Activated CD4-positive, alpha-beta memory T cell treated with anti-CD3 and anti-CD28 coated beads for 36 hours (primary cell): ENCODE data around the gene MAPK1. TPM values are rescaled to one million over a fixed set of nuclear protein-coding genes. Genes with fewer than 3 reads are reported as not detected.
"Not testable (repeated sequence)": the region's sequence is repeated elsewhere in the genome, so short reads cannot be mapped to it uniquely, and the experiment has no call there.

Source experiments
- CTCF ChIA-PET: fragments of 350-600 bp; sonication (Branson Sonifier 250); formaldehyde crosslinking; loops from one replicate; lab custom pipeline; 2021; ENCODE audit warnings: antibody characterized with exemption, inconsistent platforms; lab: Charles Lee
- POLR2A ChIA-PET: fragments of 350-600 bp; sonication (Branson Sonifier 250); formaldehyde crosslinking; loops from one replicate; lab custom pipeline; 2021; ENCODE audit warnings: antibody characterized with exemption; lab: Charles Lee
- DNase-seq: peaks from one replicate; pipeline ENCODE4 v3.0.0-alpha.2; 2020
- H3K27ac Mint-ChIP-seq: one replicate; pipeline ENCODE4 v1.8.0; 2021; ENCODE audit warnings: mixed read lengths
- H3K27me3 Mint-ChIP-seq: one replicate; pipeline ENCODE4 v1.8.0; 2021; ENCODE audit warnings: mixed read lengths
- H3K36me3 Mint-ChIP-seq: one replicate; pipeline ENCODE4 v1.8.0; 2021; ENCODE audit warnings: mixed read lengths
- H3K4me1 Mint-ChIP-seq: one replicate; pipeline ENCODE4 v1.8.0; 2021; ENCODE audit warnings: low read depth, mixed read lengths
- H3K4me3 Mint-ChIP-seq: one replicate; pipeline ENCODE4 v1.8.0; 2021; ENCODE audit warnings: mild to moderate bottlenecking, mixed read lengths
- H3K9me3 Mint-ChIP-seq: one replicate; pipeline ENCODE4 v1.8.0; 2021; ENCODE audit warnings: mixed read lengths
- intact Hi-C: fragments of 100-400 bp; cut with micrococcal nuclease; formaldehyde crosslinking; loops from one replicate; pipeline ENCODE4 v1.15.1; 2023
- total RNA-seq, 2 experiments: library from RNA; stranded (reverse); gene quantifications; one replicate each; pipeline ENCODE4 v1.2.3, GENCODE V29; 2021

MAPK1 gene
- total RNA-seq, 2 experiments from 2014 or later: 70.2 to 75.6 TPM

- H3K27me3 Mint-ChIP-seq: no peaks in the 10 kb centered on the region
- H3K27ac Mint-ChIP-seq: no peak overlapping the region
- no peak overlapping the region for H3K4me3 Mint-ChIP-seq
- intact Hi-C loops: no loop called here
- ChIA-PET CTCF (interaction anchor here (0.6 to 1.3 kb wide), 2 partner anchors 77 to 778 kb away, joined by 3 to 4 read pairs; no protein-coding TSS in a partner anchor), POLR2A (interaction anchor here (1.1 kb wide), 1 partner anchor 14 kb away, joined by 4 read pairs; no protein-coding TSS in a partner anchor)
- peaks cover 81% of the 10 kb centered on the region for H3K4me1 Mint-ChIP-seq
- H3K9me3 Mint-ChIP-seq: no peaks in the 10 kb centered on the region
- DNase-seq: no peak
- H3K36me3 Mint-ChIP-seq: peaks cover 10% of the 10 kb centered on the region
Measured at GRCh38 chr22:21860491-21861039, 6.9 kb downstream of the MAPK1 start.

GRCh38 chr22:21858025-21858764 is 9.2 kb downstream of the MAPK1 start:
- ChIA-PET POLR2A (interaction anchor here (1.1 to 1.7 kb wide), 4 partner anchors 9 to 91 kb away, joined by 3 to 6 read pairs (median 5); partner anchors contain the start of gene MAPK1), CTCF (interaction anchor here (0.8 to 1.2 kb wide), 2 partner anchors 9 to 19 kb away, joined by 3 to 4 read pairs; partner anchors contain the start of gene MAPK1)
- no peak overlapping the region for H3K4me3 Mint-ChIP-seq
- H3K36me3 Mint-ChIP-seq: peaks cover 8% of the 10 kb centered on the region
- intact Hi-C loops: no loop called here
- no peak overlapping the region for H3K27ac Mint-ChIP-seq
- no peaks in the 10 kb centered on the region for H3K9me3 Mint-ChIP-seq
- no peaks in the 10 kb centered on the region for H3K27me3 Mint-ChIP-seq
- H3K4me1 Mint-ChIP-seq: peaks cover 81% of the 10 kb centered on the region
- no peak for DNase-seq

GRCh38 chr22:21857481-21857914 is 9.9 kb downstream of the MAPK1 start:
- H3K27ac Mint-ChIP-seq: no peak overlapping the region
- no peaks in the 10 kb centered on the region for H3K27me3 Mint-ChIP-seq
- H3K4me1 Mint-ChIP-seq: peaks cover 80% of the 10 kb centered on the region
- H3K4me3 Mint-ChIP-seq: no peak overlapping the region
- H3K36me3 Mint-ChIP-seq: peaks cover 7% of the 10 kb centered on the region
- no peak for DNase-seq
- intact Hi-C loops: loop anchor here (1.0 kb wide), 1 partner anchor 9 kb away; no protein-coding TSS in a partner anchor
- ChIA-PET CTCF (interaction anchor here (1.2 kb wide), 1 partner anchor 10 kb away, joined by 4 read pairs; the partner anchor contains the start of gene MAPK1), POLR2A (interaction anchor here (0.8 to 1.7 kb wide), 5 partner anchors 10 to 94 kb away, joined by 3 to 6 read pairs (median 4); partner anchors contain the start of gene MAPK1)
- H3K9me3 Mint-ChIP-seq: no peaks in the 10 kb centered on the region

GRCh38 chr22:21856868-21857267 is 10.6 kb downstream of the MAPK1 start:
- Mint-ChIP-seq H3K27me3 (no peaks in the 10 kb centered on the region), H3K36me3 (peaks cover 7% of the 10 kb centered on the region), H3K9me3 (no peaks in the 10 kb centered on the region), H3K27ac (no peak overlapping the region), H3K4me1 (peaks cover 82% of the 10 kb centered on the region), H3K4me3 (no peak overlapping the region)
- ChIA-PET CTCF (no interaction called here), POLR2A (interaction anchor here (0.8 to 1.7 kb wide), 4 partner anchors 11 to 93 kb away, joined by 3 to 6 read pairs (median 4); partner anchors contain the start of gene MAPK1)
- intact Hi-C loops: loop anchor here (1.0 kb wide), 1 partner anchor 9 kb away; no protein-coding TSS in a partner anchor
- no peak for DNase-seq

GRCh38 chr22:21856197-21856596 is 11.2 kb downstream of the MAPK1 start:
- H3K36me3 Mint-ChIP-seq: peaks cover 7% of the 10 kb centered on the region
- no peaks in the 10 kb centered on the region for H3K27me3 Mint-ChIP-seq
- H3K27ac Mint-ChIP-seq: no peak overlapping the region
- H3K9me3 Mint-ChIP-seq: no peaks in the 10 kb centered on the region
- no peak for DNase-seq
- intact Hi-C loops: no loop called here
- ChIA-PET POLR2A (interaction anchor here (1.1 kb wide), 1 partner anchor 11 kb away, joined by 3 read pairs; the partner anchor contains the start of gene MAPK1), CTCF (interaction anchor here (0.7 kb wide), 1 partner anchor 96 kb away, joined by 3 read pairs; the partner anchor contains the start of gene PPM1F)
- peaks cover 81% of the 10 kb centered on the region for H3K4me1 Mint-ChIP-seq
- no peak overlapping the region for H3K4me3 Mint-ChIP-seq

- ChIA-PET POLR2A (interaction anchor here (0.9 kb wide), 1 partner anchor 11 kb away, joined by 3 read pairs; no protein-coding TSS in a partner anchor), CTCF (interaction anchor here (0.7 kb wide), 1 partner anchor 97 kb away, joined by 3 read pairs; the partner anchor contains the start of gene PPM1F)
- no peak overlapping the region for H3K4me3 Mint-ChIP-seq
Measured at GRCh38 chr22:21855676-21856075, 11.8 kb downstream of the MAPK1 start.

GRCh38 chr22:21850660-21851059 is 16.8 kb downstream of the MAPK1 start:
- Mint-ChIP-seq H3K4me3 (no peak overlapping the region), H3K27ac (no peak overlapping the region), H3K36me3 (peaks cover 10% of the 10 kb centered on the region), H3K27me3 (no peaks in the 10 kb centered on the region), H3K9me3 (no peaks in the 10 kb centered on the region), H3K4me1 (peaks cover 67% of the 10 kb centered on the region)
- no peak for DNase-seq
- intact Hi-C loops: no loop called here
- ChIA-PET CTCF (no interaction called here), POLR2A (no interaction called here)

More at GRCh38 chr22:21855676-21856075, 11.8 kb downstream of the MAPK1 start:
- no peak for DNase-seq
- H3K4me1 Mint-ChIP-seq: peaks cover 79% of the 10 kb centered on the region
- intact Hi-C loops: no loop called here
- H3K27me3 Mint-ChIP-seq: no peaks in the 10 kb centered on the region
- H3K36me3 Mint-ChIP-seq: peaks cover 7% of the 10 kb centered on the region
- no peak overlapping the region for H3K27ac Mint-ChIP-seq
- H3K9me3 Mint-ChIP-seq: no peaks in the 10 kb centered on the region

- Mint-ChIP-seq H3K27ac (no peak overlapping the region), H3K4me3 (no peak overlapping the region), H3K9me3 (no peaks in the 10 kb centered on the region), H3K4me1 (peaks cover 63% of the 10 kb centered on the region), H3K27me3 (no peaks in the 10 kb centered on the region), H3K36me3 (peaks cover 10% of the 10 kb centered on the region)
- no peak for DNase-seq
- CTCF ChIA-PET: no interaction called here
- intact Hi-C loops: no loop called here
- POLR2A ChIA-PET: no interaction called here
Measured at GRCh38 chr22:21849489-21849888, 18.0 kb downstream of the MAPK1 start.

GRCh38 chr22:21848057-21848456 is 19.4 kb downstream of the MAPK1 start:
- H3K27ac Mint-ChIP-seq, POLR2A ChIA-PET, H3K36me3 Mint-ChIP-seq, H3K27me3 Mint-ChIP-seq, CTCF ChIA-PET, H3K9me3 Mint-ChIP-seq, DNase-seq, H3K4me3 Mint-ChIP-seq, intact Hi-C loops: not testable (repeated sequence)
- peaks cover 63% of the 10 kb centered on the region for H3K4me1 Mint-ChIP-seq

- CTCF ChIA-PET: no interaction called here
- DNase-seq: no peak
- Mint-ChIP-seq H3K36me3 (peaks cover 3% of the 10 kb centered on the region), H3K27ac (no peak overlapping the region), H3K9me3 (no peaks in the 10 kb centered on the region), H3K27me3 (no peaks in the 10 kb centered on the region), H3K4me1 (peaks cover 46% of the 10 kb centered on the region), H3K4me3 (no peak overlapping the region)
- POLR2A ChIA-PET: interaction anchor here (0.6 kb wide), 2 partner anchors 14 to 55 kb away, joined by 4 read pairs; no protein-coding TSS in a partner anchor
- intact Hi-C loops: no loop called here
Measured at GRCh38 chr22:21845558-21846453, 21.6 kb downstream of the MAPK1 start.

GRCh38 chr22:21842946-21843345 is 24.5 kb downstream of the MAPK1 start:
- Mint-ChIP-seq H3K4me1 (peaks cover 37% of the 10 kb centered on the region), H3K4me3 (no peak overlapping the region), H3K36me3 (peaks cover under 1% of the 10 kb centered on the region), H3K9me3 (no peaks in the 10 kb centered on the region), H3K27me3 (no peaks in the 10 kb centered on the region), H3K27ac (no peak overlapping the region)
- ChIA-PET CTCF (no interaction called here), POLR2A (no interaction called here)
- intact Hi-C loops: no loop called here
- DNase-seq: no peak
